ENCODE results near the gene JAM3.

DNA sequence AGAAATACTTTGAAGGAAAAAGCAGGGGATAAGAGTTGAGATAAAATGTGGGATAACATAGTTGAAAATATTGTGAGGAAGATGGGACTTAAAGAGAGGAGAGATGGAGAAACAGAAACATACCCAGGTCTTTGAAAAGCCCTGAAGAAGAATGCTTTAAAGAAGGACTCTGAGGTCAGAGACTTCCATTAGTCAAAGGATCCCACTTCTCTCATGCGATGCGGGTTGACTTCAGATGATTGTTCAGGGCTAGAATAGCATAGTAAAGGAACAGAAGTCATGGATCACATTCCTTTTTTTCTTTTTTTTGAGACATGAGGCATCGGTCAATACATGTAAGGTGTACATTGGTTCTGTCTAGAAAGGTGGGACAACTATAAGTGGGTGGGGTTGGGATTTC lies 3.5 kb upstream of the JAM3 start:
- no peak for TF ChIP-seq ARNT (IDR thresholded peaks at IDR 0.05)
- TF ChIP-seq SUZ12 (IDR thresholded peaks at IDR 0.05) = no peak
